ENCODE measurements around the gene HNRNPA3. TPM values are rescaled to one million over a fixed set of nuclear protein-coding genes. Genes with fewer than 3 reads are reported as not detected.

Gene HNRNPA3
- total RNA-seq, 1 experiment from 2014 or later = 406 TPM

DNA sequence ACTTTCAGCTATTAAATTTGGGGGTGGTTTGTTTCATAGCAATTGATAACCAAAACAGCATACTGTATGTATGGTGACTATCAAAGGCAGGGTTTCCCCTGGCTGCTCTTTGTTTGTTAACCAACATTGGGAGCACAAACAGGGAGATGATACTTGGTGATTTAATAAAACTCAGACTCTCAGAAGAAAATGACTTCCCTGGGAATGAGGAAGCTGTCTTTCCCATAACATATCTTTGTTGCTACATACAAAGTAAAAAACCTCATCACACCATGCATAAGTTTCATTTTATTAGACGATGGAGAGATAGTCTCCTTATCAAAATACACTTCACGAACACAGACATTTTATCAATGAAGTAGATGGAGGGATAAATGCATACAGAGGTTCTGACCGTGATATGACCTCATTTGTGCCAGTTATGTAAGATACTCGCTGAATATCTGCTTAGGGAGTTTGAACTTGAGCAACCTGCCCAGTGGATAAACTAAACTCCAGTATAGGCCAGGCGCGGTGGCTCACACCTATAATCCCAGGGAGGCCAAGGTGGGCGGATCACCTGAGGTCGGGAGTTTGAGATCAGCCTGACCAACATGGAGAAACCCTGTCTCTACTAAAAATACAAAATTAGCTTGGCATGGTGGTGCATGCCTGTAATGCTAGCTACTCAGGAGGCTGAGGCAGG, 55.7 kb downstream of the HNRNPA3 start:
- POLR2A ChIA-PET = interaction anchor here (1.0 kb wide), 1 partner anchor 23 kb away, joined by 3 read pairs; no protein-coding TSS in a partner anchor
- Mint-ChIP-seq H3K4me3 (no peak overlapping the region), H3K9me3 (no peaks in the 10 kb centered on the region), H3K4me1 (peaks cover 30% of the 10 kb centered on the region), H3K27me3 (ENCODE audit: low read depth) (no peaks in the 10 kb centered on the region), H3K27ac (no peak overlapping the region), H3K36me3 (no peaks in the 10 kb centered on the region)
- no peak for TF ChIP-seq CREB1 (CRISPR knock-in tag; IDR thresholded peaks at IDR 0.05)
- TF ChIP-seq KAT7 (CRISPR knock-in tag; IDR thresholded peaks at IDR 0.05; ENCODE audit: borderline replicate concordance) = no peak
- TF ChIP-seq, protein P1, sequence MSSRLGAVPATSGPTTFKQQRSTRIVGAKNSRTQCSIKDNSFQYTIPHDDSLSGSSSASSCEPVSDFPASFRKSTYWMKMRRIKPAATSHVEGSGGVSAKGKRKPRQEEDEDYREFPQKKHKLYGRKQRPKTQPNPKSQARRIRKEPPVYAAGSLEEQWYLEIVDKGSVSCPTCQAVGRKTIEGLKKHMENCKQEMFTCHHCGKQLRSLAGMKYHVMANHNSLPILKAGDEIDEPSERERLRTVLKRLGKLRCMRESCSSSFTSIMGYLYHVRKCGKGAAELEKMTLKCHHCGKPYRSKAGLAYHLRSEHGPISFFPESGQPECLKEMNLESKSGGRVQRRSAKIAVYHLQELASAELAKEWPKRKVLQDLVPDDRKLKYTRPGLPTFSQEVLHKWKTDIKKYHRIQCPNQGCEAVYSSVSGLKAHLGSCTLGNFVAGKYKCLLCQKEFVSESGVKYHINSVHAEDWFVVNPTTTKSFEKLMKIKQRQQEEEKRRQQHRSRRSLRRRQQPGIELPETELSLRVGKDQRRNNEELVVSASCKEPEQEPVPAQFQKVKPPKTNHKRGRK (CRISPR knock-in tag; IDR thresholded peaks at IDR 0.05; ENCODE audit: borderline replicate concordance) = no peak
- TF ChIP-seq NFE2L1 (CRISPR knock-in tag; IDR thresholded peaks at IDR 0.05) = no peak
- no peak for TF ChIP-seq ZNF232 (CRISPR knock-in tag; IDR thresholded peaks at IDR 0.05)
- TF ChIP-seq FOXP4 (CRISPR knock-in tag; IDR thresholded peaks at IDR 0.05) = no peak
- no peak for TF ChIP-seq IRF2 (CRISPR knock-in tag; IDR thresholded peaks at IDR 0.05; ENCODE audit: borderline replicate concordance, low read depth)
- CTCF ChIA-PET = no interaction called here
- DNase-seq (ENCODE audit: low spot score) (no peak), ATAC-seq (no peak)

- DNase-seq (ENCODE audit: low spot score) (no peak), ATAC-seq (no peak)
- ChIA-PET POLR2A (no interaction called here), CTCF (no interaction called here)
- Mint-ChIP-seq H3K4me1 (peaks cover 32% of the 10 kb centered on the region), H3K9me3 (no peaks in the 10 kb centered on the region), H3K36me3 (no peaks in the 10 kb centered on the region), H3K27me3 (ENCODE audit: low read depth) (no peaks in the 10 kb centered on the region), H3K27ac (no peak overlapping the region), H3K4me3 (no peak overlapping the region)
- TF ChIP-seq USF2 (CRISPR knock-in tag; IDR thresholded peaks at IDR 0.05) = no peak
- TF ChIP-seq CTCF (IDR thresholded peaks at IDR 0.05) = no peak
- TF ChIP-seq GRHL2 (CRISPR knock-in tag; IDR thresholded peaks at IDR 0.05; ENCODE audit: insufficient replicate concordance, severe bottlenecking) = no peak
- TF ChIP-seq NFE2L1 (CRISPR knock-in tag; IDR thresholded peaks at IDR 0.05) = no peak
- TF ChIP-seq ZNF423 (CRISPR knock-in tag; IDR thresholded peaks at IDR 0.05) = no peak
- TF ChIP-seq SOX15 (CRISPR knock-in tag; IDR thresholded peaks at IDR 0.05) = no peak
- TF ChIP-seq GABPB1 (CRISPR knock-in tag; IDR thresholded peaks at IDR 0.05) = no peak
Measured at GRCh38 chr2:177268901-177269300, 56.3 kb downstream of the HNRNPA3 start.

- CTCF ChIA-PET = interaction anchor here (1.2 kb wide), 1 partner anchor 73 kb away, joined by 3 read pairs; no protein-coding TSS in a partner anchor
- Mint-ChIP-seq H3K27me3 (ENCODE audit: low read depth) (no peaks in the 10 kb centered on the region), H3K36me3 (no peaks in the 10 kb centered on the region), H3K4me3 (no peak overlapping the region), H3K4me1 (peaks cover 30% of the 10 kb centered on the region), H3K27ac (no peak overlapping the region), H3K9me3 (no peaks in the 10 kb centered on the region)
- TF ChIP-seq USF1 (CRISPR knock-in tag; IDR thresholded peaks at IDR 0.05) (no peak), GABPB1 (CRISPR knock-in tag; IDR thresholded peaks at IDR 0.05) (no peak), MXD4 (CRISPR knock-in tag; IDR thresholded peaks at IDR 0.05; ENCODE audit: borderline replicate concordance) (no peak), TCF7 (CRISPR knock-in tag; IDR thresholded peaks at IDR 0.05; ENCODE audit: low read depth) (no peak), PRRX2 (CRISPR knock-in tag; IDR thresholded peaks at IDR 0.05) (no peak)
- DNase-seq (ENCODE audit: low spot score) (no peak), ATAC-seq (no peak)
- POLR2A ChIA-PET = no interaction called here
Measured at GRCh38 chr2:177270531-177270930, 57.9 kb downstream of the HNRNPA3 start.

Measured in WTC11 (cell line).